Panc1 (cell line): ENCODE results near the gene FBN1. TPM values are rescaled to one million over a fixed set of nuclear protein-coding genes. Genes with fewer than 3 reads are reported as not detected.

Experiments used
- ATAC-seq: fragments of 200-7000 bp; cut with Tn5 transposase; 2 replicates; pipeline ENCODE4 v1.9.1; 2020; ENCODE audit warnings: mild to moderate bottlenecking, moderate library complexity
- BruUV-seq: library from RNA; stranded (reverse); fragments of 400-500 nt; replicated peaks from 2 replicates; lab custom pipeline; 2021; lab: Mats Ljungman, UMichigan
- CTCF ChIA-PET: fragments of 300-600 bp; sonication (Branson Sonifier 250); formaldehyde crosslinking; loops from one replicate; lab custom pipeline; 2022; ENCODE audit warnings: antibody characterized with exemption; lab: Charles Lee
- POLR2A ChIA-PET: fragments of 300-600 bp; sonication (Branson Sonifier 250); formaldehyde crosslinking; loops from one replicate; lab custom pipeline; 2022; ENCODE audit warnings: antibody characterized with exemption; lab: Charles Lee
- DNase-seq: peaks from one replicate; pipeline ENCODE4 v3.0.0-alpha.2; 2010; ENCODE audit warnings: low read depth, low spot score
- H3K27ac ChIP-seq: 2 replicates; pipeline ENCODE4 v1.5.1; 2011; ENCODE audit warnings: mild to moderate bottlenecking, low read length, inconsistent platforms
- H3K27me3 ChIP-seq: fragments of 200-500 bp; sonication (Bioruptor generic); 2 replicates; pipeline ENCODE4 v1.6.0; 2014; ENCODE audit warnings: low read length, inconsistent platforms; ENCODE audit not compliant: control insufficient read depth, insufficient read depth
- H3K36me3 ChIP-seq: fragments of 200-500 bp; sonication (Bioruptor generic); 2 replicates; pipeline ENCODE4 v1.5.1; 2014; ENCODE audit warnings: inconsistent platforms, mild to moderate bottlenecking, low read length, moderate library complexity; ENCODE audit not compliant: control insufficient read depth, insufficient read depth
- H3K4me1 ChIP-seq: 2 replicates; pipeline ENCODE4 v1.5.1; 2011; ENCODE audit warnings: inconsistent platforms, mild to moderate bottlenecking, low read length, moderate library complexity; ENCODE audit not compliant: control insufficient read depth, insufficient read depth
- H3K4me3 ChIP-seq, 2 experiments: 2 replicates each; pipeline ENCODE4 v1.5.1; 2011 to 2012; ENCODE audit warnings: low read depth in 2 of 2, low read length in 2 of 2, mild to moderate bottlenecking in 2 of 2, inconsistent platforms in 1 of 2, moderate library complexity in 1 of 2
- H3K9me3 ChIP-seq: fragments of 200-500 bp; sonication (Bioruptor generic); 2 replicates; pipeline ENCODE4 v1.5.1; 2014; ENCODE audit warnings: low read depth, mild to moderate bottlenecking, inconsistent platforms, low read length, moderate library complexity; ENCODE audit not compliant: control insufficient read depth, insufficient read depth
- CTCF ChIP-seq: fragments of 450-650 bp; IDR thresholded peaks from 2 replicates; pipeline ENCODE4 v1.5.1; 2017; ENCODE audit warnings: mild to moderate bottlenecking
- POLR2AphosphoS5 ChIP-seq: IDR thresholded peaks from 2 replicates; pipeline ENCODE4 v1.6.1; 2012; ENCODE audit warnings: mild to moderate bottlenecking, low read depth, low read length, moderate library complexity
- SIN3A ChIP-seq: IDR thresholded peaks from 2 replicates; pipeline ENCODE4 v1.6.1; 2012; ENCODE audit warnings: low read depth, mild to moderate bottlenecking, low read length, moderate library complexity, borderline replicate concordance; ENCODE audit not compliant: insufficient read depth
- TCF7L2 ChIP-seq: IDR thresholded peaks from 2 replicates; pipeline ENCODE4 v1.6.1; 2011; ENCODE audit warnings: mild to moderate bottlenecking, low read depth, low read length, inconsistent platforms
- in situ Hi-C: cut with HindIII; loops from 2 replicates; pipeline ENCODE4 v1.10.0; 2016; ENCODE audit warnings: low sequenced_read_pairs, low pct_unique_long_range_greater_than_20kb
- intact Hi-C: fragments of 100-400 bp; cut with micrococcal nuclease; formaldehyde crosslinking; loops from one replicate; pipeline ENCODE4 v1.10.0; 2022; ENCODE audit not compliant: unreplicated experiment
- total RNA-seq: library from RNA; stranded (reverse); gene quantifications from one replicate; pipeline ENCODE4 v1.2.1, GENCODE V29; 2021; ENCODE audit not compliant: unreplicated experiment
- TF ChIP-seq, protein P1 (sequence below), 2 experiments: IDR thresholded peaks; 2 replicates each; pipeline ENCODE4 v1.6.1; 2011 to 2012; ENCODE audit warnings: low read depth in 2 of 2, control low read depth in 1 of 2, low read length in 1 of 2, mild to moderate bottlenecking in 1 of 2, moderate library complexity in 1 of 2; ENCODE audit not compliant: insufficient read depth in 1 of 2

FBN1 gene
- total RNA-seq, 1 experiment from 2014 or later: 0.46 TPM

DNA sequence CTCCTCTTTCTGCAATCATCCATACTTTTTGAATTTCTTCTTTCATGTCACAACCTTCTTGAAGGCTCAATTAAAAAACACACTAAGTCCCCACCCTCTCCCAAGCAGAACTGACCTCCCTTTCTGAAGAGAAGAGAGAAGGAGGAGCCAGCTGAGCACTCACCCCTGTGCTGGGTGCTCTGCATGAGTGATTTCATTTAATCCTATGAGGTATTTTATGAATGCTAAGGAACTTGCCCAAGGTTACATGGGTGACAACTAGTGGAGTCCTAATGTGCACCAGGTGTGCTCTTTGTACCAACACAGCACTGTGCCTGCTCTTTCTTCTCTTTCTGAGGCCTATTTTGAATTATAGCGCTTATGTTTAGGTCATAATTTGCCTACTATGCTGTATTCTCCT is 178.7 kb downstream of the FBN1 start:
- TF ChIP-seq, protein P1, sequence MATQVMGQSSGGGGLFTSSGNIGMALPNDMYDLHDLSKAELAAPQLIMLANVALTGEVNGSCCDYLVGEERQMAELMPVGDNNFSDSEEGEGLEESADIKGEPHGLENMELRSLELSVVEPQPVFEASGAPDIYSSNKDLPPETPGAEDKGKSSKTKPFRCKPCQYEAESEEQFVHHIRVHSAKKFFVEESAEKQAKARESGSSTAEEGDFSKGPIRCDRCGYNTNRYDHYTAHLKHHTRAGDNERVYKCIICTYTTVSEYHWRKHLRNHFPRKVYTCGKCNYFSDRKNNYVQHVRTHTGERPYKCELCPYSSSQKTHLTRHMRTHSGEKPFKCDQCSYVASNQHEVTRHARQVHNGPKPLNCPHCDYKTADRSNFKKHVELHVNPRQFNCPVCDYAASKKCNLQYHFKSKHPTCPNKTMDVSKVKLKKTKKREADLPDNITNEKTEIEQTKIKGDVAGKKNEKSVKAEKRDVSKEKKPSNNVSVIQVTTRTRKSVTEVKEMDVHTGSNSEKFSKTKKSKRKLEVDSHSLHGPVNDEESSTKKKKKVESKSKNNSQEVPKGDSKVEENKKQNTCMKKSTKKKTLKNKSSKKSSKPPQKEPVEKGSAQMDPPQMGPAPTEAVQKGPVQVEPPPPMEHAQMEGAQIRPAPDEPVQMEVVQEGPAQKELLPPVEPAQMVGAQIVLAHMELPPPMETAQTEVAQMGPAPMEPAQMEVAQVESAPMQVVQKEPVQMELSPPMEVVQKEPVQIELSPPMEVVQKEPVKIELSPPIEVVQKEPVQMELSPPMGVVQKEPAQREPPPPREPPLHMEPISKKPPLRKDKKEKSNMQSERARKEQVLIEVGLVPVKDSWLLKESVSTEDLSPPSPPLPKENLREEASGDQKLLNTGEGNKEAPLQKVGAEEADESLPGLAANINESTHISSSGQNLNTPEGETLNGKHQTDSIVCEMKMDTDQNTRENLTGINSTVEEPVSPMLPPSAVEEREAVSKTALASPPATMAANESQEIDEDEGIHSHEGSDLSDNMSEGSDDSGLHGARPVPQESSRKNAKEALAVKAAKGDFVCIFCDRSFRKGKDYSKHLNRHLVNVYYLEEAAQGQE (IDR thresholded peaks at IDR 0.05; ENCODE audit: insufficient read depth in 1 of 2, low read depth in 2 of 2, low read length in 1 of 2): no peak
- no peak for TF ChIP-seq SIN3A
- TF ChIP-seq POLR2AphosphoS5: no peak
- no peak for TF ChIP-seq TCF7L2
- Histone ChIP-seq H3K9me3 (no peaks in the 10 kb centered on the region), H3K4me3 (no peak overlapping the region), H3K4me1 (no peaks in the 10 kb centered on the region), H3K27me3 (no peaks in the 10 kb centered on the region), H3K36me3 (no peaks in the 10 kb centered on the region), H3K27ac (no peak overlapping the region)
- BruUV-seq: no TSS peak
- ChIA-PET POLR2A (no interaction called here), CTCF (no interaction called here)
- intact Hi-C loops (no loop called here), in situ Hi-C loops (no loop called here)
- no peak for ATAC-seq
- DNase-seq: no peak

DNA sequence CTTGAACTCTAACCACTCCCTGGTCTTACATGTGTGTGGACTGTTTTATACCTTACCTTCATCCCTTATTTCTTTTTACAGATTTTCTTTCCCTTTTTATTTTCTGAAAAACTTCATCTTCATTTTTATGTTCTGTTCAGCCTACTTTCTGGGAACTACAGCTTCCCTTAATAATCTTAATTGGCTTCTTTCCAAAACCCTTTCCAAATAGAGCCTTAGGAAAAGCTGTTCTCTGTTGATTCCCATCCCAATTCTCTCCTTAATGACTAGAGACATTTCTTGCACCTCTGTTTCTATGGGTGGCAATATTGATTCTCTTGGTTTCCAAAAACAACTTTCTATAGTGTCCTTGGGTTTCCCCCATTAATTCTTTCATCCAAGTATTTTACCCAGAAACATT is 179.4 kb downstream of the FBN1 start:
- Histone ChIP-seq H3K4me3 (no peak overlapping the region), H3K9me3 (no peaks in the 10 kb centered on the region), H3K27me3 (no peaks in the 10 kb centered on the region), H3K36me3 (no peaks in the 10 kb centered on the region), H3K4me1 (no peaks in the 10 kb centered on the region), H3K27ac (no peak overlapping the region)
- DNase-seq: no peak
- BruUV-seq: no TSS peak
- CTCF ChIA-PET: no interaction called here
- intact Hi-C loops: no loop called here
- POLR2A ChIA-PET: no interaction called here
- ATAC-seq: no peak
- in situ Hi-C loops: no loop called here
- TF ChIP-seq CTCF (no peak), TCF7L2 (no peak), SIN3A (no peak), POLR2AphosphoS5 (no peak)
- TF ChIP-seq, protein P1 (IDR thresholded peaks at IDR 0.05; ENCODE audit: insufficient read depth in 1 of 2, low read depth in 2 of 2, low read length in 1 of 2): no peak
